ACC112 (cell line): ENCODE data around the gene EBPL.
A peak's percentile ranks its signal among the peaks of the same experiment; 100 is the strongest.
"Not testable (repeated sequence)": the region's sequence is repeated elsewhere in the genome, so short reads cannot be mapped to it uniquely, and the experiment has no call there.

Experiments
- H2AFZ ChIP-seq: fragments of 200-600 bp; sonication (generic); one replicate; pipeline ENCODE4 v1.6.0; 2017; ENCODE audit warnings: antibody characterized with exemption, low read length; ENCODE audit not compliant: unreplicated experiment
- H3K27ac ChIP-seq: fragments of 200-600 bp; sonication (generic); 2 replicates; pipeline ENCODE4 v1.5.1; 2014; ENCODE audit warnings: low read depth, mild to moderate bottlenecking, antibody characterized with exemption, low read length, moderate library complexity
- H3K27me3 ChIP-seq: fragments of 200-600 bp; sonication (generic); 2 replicates; pipeline ENCODE4 v1.6.1; 2014; ENCODE audit warnings: mild to moderate bottlenecking, antibody characterized with exemption, low read length, moderate library complexity, mixed read lengths; ENCODE audit not compliant: insufficient read depth
- H3K36me3 ChIP-seq: fragments of 200-600 bp; sonication (generic); 2 replicates; pipeline ENCODE4 v1.6.1; 2016; ENCODE audit warnings: mild to moderate bottlenecking, antibody characterized with exemption, low read length, moderate library complexity, mixed read lengths; ENCODE audit not compliant: insufficient read depth
- H3K4me1 ChIP-seq: fragments of 200-600 bp; sonication (generic); one replicate; pipeline ENCODE4 v1.6.1; 2016; ENCODE audit warnings: low read length, mixed read lengths; ENCODE audit not compliant: insufficient read depth, unreplicated experiment, control insufficient read depth
- H3K4me3 ChIP-seq: fragments of 200-600 bp; sonication (generic); 2 replicates; pipeline ENCODE4 v1.5.1; 2014; ENCODE audit warnings: mild to moderate bottlenecking, low read depth, low read length
- H3K79me2 ChIP-seq: fragments of 200-600 bp; sonication (generic); one replicate; pipeline ENCODE4 v1.6.0; 2016; ENCODE audit warnings: low read length; ENCODE audit not compliant: control insufficient read depth, unreplicated experiment, insufficient read depth

EBPL gene

DNA sequence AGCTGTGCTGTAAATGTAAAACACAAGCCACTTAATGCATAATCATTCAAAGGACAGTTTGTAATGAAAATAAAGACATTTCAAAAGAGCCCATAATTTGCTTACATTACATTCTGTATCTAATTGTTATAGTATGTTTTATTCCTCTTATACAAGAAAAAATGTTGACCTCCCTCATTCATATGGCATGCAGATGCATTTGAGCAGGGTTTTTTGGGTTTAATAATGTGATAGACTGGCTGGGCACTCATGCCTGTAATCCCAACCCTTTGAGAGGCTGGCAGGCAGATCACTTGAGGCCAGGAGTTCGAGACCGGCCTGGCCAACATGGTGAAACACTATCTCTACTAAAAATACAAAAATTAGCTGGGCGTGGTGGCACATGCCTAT, 74.6 kb downstream of the EBPL start:
- Histone ChIP-seq H3K27me3 (no peaks in the 10 kb centered on the region), H2AFZ (no peak overlapping the region), H3K36me3 (no peaks in the 10 kb centered on the region), H3K27ac (no peak overlapping the region), H3K79me2 (no peaks in the 10 kb centered on the region), H3K4me3 (no peak overlapping the region), H3K4me1 (no peaks in the 10 kb centered on the region)

- Histone ChIP-seq H2AFZ (peak overlapping the region; percentile 36), H3K36me3 (no peaks in the 10 kb centered on the region), H3K27ac (no peak overlapping the region)
Observed at GRCh38 chr13:49615836-49616675, 75.2 kb downstream of the EBPL start.

GRCh38 chr13:49612042-49612441, 79.2 kb downstream of the EBPL start:
- H3K27ac ChIP-seq, H3K36me3 ChIP-seq, H3K4me1 ChIP-seq, H3K79me2 ChIP-seq, H2AFZ ChIP-seq, H3K4me3 ChIP-seq, H3K27me3 ChIP-seq: not testable (repeated sequence)

More at GRCh38 chr13:49615836-49616675, 75.2 kb downstream of the EBPL start:
- no peak overlapping the region for H3K4me3 ChIP-seq
- H3K79me2 ChIP-seq, result no peaks in the 10 kb centered on the region
- H3K4me1 ChIP-seq, result no peaks in the 10 kb centered on the region
- H3K27me3 ChIP-seq, result no peaks in the 10 kb centered on the region
